HG02943 (cell line): ENCODE measurements around the gene NNT.
A peak's percentile ranks its signal among the peaks of the same experiment; 100 is the strongest.
"Not testable (repeated sequence)": the region's sequence is repeated elsewhere in the genome, so short reads cannot be mapped to it uniquely, and the experiment has no call there.

Experiments
- ATAC-seq: cut with Tn5 transposase; IDR thresholded peaks from one replicate; pipeline ENCODE4 v1.9.1; 2021; ENCODE audit warnings: mild to moderate bottlenecking, low read depth, moderate library complexity; ENCODE audit not compliant: unreplicated experiment

Gene NNT

DNA sequence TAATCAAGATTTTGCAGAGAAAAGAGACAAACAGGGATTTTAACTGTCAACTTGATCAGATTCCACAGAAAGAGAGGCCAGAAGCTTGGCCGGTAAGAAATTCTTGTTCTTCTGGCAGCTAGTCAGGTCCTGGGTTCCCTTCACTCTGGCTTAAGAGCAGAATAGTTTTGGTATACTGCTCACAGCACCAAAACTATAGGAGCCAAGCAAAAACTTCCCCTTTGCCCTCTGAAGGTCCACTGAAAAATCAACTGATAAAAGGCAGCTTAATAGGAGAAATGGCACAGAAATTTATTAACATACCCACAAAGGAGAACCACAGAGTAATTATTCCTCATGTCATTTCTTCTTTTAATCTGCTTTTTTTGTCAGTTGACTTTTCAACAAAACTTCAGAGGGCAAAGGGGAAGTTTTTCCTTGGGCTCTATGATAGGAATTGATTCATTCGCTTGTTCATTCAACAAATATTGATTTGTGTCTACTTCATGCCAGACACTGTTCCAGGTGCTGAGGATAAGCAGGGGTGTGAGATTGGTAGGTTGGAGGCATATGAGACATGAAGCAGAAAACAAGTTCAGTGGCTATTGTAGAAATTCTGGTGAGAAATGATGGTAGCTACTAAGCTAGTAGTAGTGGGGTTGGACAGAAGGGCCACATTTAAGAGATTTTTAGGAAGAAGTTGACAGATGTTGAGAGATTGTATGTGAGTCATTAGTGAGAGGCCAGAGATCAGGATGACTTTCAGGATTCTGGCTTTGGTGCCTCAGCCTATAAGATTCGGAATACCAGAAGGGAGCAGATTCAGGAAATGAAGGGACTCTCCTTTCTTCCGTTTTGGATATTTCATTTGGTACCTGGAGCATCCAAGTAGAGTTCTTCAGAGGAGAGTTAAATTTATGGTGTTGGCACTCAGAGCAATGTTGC is 20.6 kb upstream of the NNT start:
- ATAC-seq: no peak

GRCh38 chr5:43583724-43584123 is 19.3 kb upstream of the NNT start:
- ATAC-seq: no peak

DNA sequence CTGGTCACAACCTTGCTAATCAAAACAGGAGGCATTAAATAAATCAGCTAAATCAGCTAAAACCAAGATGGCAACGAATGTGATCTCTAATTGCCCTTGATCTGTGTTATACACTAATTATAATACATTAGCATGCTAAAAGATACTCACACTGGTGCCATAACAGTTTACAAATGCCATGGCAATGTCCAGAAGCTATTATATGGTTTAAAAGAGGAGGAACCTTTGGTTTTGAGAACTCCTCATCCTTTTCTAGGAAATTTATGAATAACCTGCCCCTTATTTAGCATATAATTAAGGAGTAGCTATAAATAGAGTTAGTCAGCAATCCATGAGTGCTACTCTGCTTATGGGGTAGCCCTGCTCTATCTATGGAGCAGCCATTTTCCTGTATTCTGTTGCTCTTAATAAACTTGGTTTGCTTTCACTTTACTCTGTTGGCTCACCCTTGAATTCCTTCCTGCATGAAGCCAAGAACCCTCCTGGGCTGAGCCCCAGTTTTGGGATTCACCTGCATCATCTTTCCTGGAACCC is 18.7 kb upstream of the NNT start:
- ATAC-seq: no peak

GRCh38 chr5:43588842-43589241 is 14.1 kb upstream of the NNT start:
- ATAC-seq: no peak

DNA sequence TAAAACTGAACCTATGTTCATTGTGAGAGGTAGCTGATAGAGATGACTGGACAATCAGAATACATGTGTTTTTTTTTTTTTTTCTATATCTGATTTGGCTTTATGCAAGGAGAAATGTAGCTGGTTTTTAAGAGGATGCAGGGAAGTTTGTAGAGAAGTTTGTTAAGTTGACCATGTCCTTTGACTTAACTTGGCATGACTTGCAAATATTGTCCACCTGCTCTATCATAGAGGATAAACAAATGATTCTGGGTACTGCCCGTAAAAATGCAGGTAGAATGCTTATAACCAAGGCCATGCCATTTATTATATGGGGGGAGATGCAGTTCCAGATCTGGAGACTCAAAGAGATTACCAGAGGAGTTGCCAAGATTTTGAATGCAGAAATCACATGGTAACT is 13.7 kb upstream of the NNT start:
- ATAC-seq: no peak

- no peak for ATAC-seq
Measured at GRCh38 chr5:43590700-43591099, 12.3 kb upstream of the NNT start.

- ATAC-seq: no peak
Measured at GRCh38 chr5:43592363-43592762, 10.6 kb upstream of the NNT start.

DNA sequence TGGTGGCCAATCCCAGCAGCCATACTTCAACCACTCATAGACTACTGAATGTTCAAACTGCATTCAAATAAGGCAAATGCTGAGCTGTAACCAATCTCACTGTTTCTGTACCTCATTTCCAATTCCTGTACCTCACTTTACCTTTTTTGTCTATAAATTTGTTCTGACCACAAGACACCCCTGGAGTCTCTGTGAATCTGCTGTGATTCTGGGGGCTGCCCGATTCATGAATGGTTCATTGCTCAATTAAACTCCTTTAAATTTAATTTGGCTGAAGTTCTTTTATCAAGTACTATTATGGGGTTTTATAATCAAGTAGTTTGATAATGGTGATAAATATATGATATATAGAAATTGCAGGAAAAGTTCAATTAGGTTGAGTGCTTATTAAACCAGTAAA is 4.1 kb upstream of the NNT start:
- not testable (repeated sequence) for ATAC-seq

DNA sequence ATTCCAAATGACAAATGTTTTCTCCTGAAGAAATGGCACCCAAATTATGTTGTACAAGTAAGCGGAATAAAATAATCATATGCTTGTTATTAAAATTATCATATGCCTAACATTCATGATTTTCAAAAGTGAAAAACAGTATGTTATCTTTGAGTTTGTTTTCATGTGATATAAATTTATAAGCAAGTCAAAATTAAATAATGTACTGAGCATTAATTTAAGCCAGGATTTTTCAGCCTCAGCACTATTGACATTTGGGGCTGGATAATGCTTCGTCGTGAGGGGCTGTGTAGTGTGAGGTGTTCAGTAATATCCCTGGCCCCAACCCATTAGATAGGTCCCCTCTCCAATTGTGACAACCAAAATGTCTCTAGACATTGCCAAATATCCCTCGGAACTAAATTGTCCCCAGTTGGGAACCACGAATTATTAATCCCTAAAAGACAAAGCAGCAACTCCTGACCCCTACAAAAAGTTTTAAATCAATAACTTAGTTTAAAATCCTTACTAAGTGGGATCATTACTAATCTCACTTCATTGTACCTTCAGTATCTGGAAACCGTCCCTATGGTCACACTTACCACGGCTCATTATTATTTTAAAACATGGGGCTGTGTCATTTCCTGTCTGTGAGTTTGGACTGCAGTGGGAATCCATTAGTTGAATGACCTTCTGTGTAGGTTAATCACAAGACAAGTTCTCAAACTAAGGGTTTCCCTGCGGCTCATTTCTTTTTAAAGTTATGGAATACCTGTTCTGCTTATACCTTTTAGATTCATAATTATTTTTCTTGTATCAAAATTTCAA is 1.3 kb upstream of the NNT start:
- no peak for ATAC-seq

- ATAC-seq: peak; percentile 62
Measured at GRCh38 chr5:43603344-43604217, 601 bp downstream of the NNT start.

DNA sequence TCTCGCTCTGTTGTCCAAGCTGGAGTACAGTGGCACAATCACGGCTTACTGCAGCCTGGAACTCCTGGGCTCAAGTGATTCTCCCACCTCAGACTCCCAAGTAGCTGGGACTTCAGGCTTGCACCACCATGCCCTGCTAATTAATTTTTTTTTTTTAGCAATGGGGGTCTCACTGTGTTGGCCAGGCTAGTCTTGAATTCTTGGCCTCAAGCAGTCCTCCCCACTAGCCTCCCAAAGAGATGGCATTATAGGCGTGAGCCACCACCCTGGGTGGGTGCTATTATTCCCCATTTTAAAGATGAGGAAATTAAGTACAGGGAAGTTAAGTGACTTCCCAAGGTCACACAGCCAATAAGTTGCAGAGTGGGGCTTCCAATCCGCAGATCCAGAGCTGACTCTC is 1.7 kb downstream of the NNT start:
- no peak for ATAC-seq

- no peak for ATAC-seq
Measured at GRCh38 chr5:43606351-43606750, 3.4 kb downstream of the NNT start.

- no peak for ATAC-seq
Measured at GRCh38 chr5:43608406-43608805, 5.4 kb downstream of the NNT start.

DNA sequence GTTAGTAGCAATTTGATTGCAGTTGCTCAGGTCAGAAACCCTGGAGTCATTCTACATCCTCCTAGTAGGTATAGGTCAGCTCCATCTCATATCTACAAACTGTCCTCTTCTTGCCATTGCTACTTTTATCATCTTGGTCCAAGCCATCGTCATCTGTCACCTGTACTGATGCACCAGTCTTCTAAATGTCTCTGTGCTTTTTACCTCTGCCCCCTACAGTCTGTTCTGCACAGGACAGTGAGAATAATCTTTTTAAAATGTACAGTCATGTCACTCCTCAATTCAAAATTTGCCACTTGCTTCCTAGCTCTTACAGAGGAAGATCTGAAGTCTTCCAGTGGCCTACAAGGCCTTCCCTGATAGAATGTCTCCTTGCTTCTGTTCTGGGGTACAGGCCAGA is 6.8 kb downstream of the NNT start:
- ATAC-seq: no peak

DNA sequence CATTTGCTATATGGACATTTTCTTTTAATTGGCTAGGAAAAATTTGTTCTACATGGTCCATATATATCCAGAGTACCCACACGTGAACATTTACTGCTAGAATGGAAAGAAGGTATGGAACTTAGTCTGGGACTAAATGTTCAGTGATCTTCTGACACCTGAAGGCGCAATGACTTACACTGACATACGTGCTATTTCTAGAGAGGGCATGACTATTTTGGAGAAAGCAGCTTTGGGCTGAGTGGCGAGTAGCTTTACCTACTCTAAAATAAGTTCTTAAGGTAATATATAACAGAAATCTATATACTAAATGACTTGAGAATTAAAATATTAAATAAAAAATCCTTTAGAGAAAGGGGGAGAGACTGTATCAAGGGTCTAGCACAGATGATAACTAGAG is 10.4 kb downstream of the NNT start:
- ATAC-seq: no peak

- no peak for ATAC-seq
Measured at GRCh38 chr5:43615445-43616184, 12.6 kb downstream of the NNT start.

DNA sequence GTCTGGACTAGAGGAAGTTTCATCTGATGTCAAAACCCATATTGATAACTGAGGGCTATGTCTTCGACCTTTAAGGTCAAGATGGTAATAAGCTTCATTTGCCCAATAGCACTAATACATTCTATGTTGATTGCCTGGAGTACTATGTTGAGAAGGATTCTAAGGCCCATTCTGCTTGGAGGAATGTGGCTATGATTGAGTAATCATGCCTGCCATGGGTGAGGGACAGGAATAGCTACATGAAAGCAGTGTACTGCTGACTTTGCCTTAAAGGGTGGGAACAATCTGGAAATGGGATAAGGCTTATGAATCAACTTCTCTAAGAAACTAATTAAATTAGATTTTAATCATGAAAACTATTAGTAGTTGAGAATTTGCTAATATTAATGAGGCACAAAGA is 13.6 kb downstream of the NNT start:
- ATAC-seq: no peak

DNA sequence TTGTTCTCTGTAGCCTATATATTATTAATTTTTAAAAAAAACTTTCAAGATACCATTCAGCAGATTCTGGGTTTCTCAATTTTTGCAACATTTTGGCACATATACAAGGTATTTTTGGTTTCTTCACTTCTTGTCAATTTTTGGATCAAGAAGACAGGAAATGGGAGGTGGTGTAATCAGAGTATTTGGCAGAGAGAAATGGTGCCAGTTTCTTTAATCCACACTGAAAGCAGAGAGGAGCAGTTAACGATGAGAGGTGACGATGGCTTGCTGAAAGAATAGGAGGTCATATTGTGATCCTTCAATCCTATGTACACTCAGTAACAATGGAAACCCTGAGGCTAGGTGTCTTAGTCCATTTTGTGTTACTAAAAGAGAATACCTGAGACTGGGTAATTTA is 16.4 kb downstream of the NNT start:
- ATAC-seq: no peak

GRCh38 chr5:43619911-43620310 is 16.9 kb downstream of the NNT start:
- no peak for ATAC-seq
